NOMO-1 (cell line): ENCODE results near the gene TBX19.
"Not testable (repeated sequence)": the region's sequence is repeated elsewhere in the genome, so short reads cannot be mapped to it uniquely, and the experiment has no call there.

ENCODE experiments used
- DNase-seq, 2 experiments: peaks; one replicate each; lab custom pipeline; 2025; ENCODE audit not compliant: unreplicated experiment in 2 of 2; lab: John Stamatoyannopoulos, UW

Gene TBX19

GRCh38 chr1:168348146-168348709, 67.6 kb downstream of the TBX19 start:
- no peak for DNase-seq

- DNase-seq, result not testable (repeated sequence)
Measured at GRCh38 chr1:168354335-168355269, 73.9 kb downstream of the TBX19 start.

- no peak for DNase-seq
Measured at GRCh38 chr1:168360151-168361021, 79.7 kb downstream of the TBX19 start.

GRCh38 chr1:168361252-168361651, 80.6 kb downstream of the TBX19 start:
- no peak for DNase-seq

- DNase-seq, result no peak
Measured at GRCh38 chr1:168362991-168363390, 82.3 kb downstream of the TBX19 start.
